Measurements from ENCODE around the gene CSNK2A3. TPM values are rescaled to one million over a fixed set of nuclear protein-coding genes. Genes with fewer than 3 reads are reported as not detected.

The CSNK2A3 gene
- total RNA-seq, 5 donors from 2014 or later (not counting 1 experiment from before 2014, with no cell fraction given): 0.32 to 0.93 TPM; not detected in 3

DNA sequence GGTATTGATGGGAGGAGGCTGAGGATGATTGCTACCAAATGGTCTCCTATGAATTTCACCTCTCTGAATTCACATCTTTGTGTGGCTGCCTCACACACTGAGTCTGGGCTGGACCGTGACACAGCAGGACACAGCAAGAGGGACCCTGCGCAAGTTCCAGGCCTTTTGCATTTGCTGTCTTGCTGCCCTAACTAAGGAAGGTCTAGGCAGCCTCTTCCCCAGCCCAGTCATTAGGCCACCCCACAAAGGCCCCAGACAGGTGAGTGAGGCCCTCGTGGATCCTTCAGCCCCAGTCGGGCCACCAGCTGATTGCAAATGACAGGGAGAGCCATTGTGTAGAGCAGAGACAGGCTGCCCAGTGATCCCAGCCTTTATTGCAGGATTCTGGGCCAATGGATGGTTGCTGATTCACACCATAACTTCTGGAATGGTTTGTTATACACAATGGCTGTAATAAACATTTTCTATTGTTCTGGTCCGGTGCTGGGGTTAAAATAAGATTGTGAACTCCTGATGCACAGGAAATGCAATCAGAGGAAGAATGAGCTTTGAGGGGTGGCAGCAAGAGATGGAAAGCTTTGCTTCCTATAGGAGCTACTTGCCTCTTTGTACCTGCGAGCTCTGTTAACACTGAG, 28.5 kb upstream of the CSNK2A3 start:
- no peak overlapping the region for H3K4me3 ChIP-seq (ENCODE audit: control insufficient read depth in 1 of 2, extremely low read depth in 1 of 2, low read length in 1 of 2)
- no peak for ATAC-seq (replicated peaks in 1 of 4)
- peaks cover 0 to 14% of the 10 kb centered on the region in 2 experiments for H3K27me3 ChIP-seq (replicated peaks in 1 of 2; ENCODE audit: control insufficient read depth in 2 of 2, extremely low read depth in 1 of 2, insufficient read depth in 2 of 2, low read length in 1 of 2)
- H3K36me3 ChIP-seq (ENCODE audit: control insufficient read depth in 2 of 2, extremely low read depth in 1 of 2, insufficient read depth in 1 of 2, low read length in 1 of 2): no peaks in the 10 kb centered on the region
- DNase-seq: no peak
- POLR2A ChIA-PET: interaction anchor here in 1 of 2 donors (0.7 kb wide), 1 partner anchor 1729 kb away, joined by 3 read pairs; no protein-coding TSS in a partner anchor
- H3K27ac ChIP-seq (ENCODE audit: low read length): no peak overlapping the region
- H3K36me3 Mint-ChIP-seq: no peaks in the 10 kb centered on the region
- H3K27ac Mint-ChIP-seq: no peak overlapping the region
- H3K9me3 ChIP-seq: no peaks in the 10 kb centered on the region
- H3K27me3 Mint-ChIP-seq: no peaks in the 10 kb centered on the region
- H3K4me3 Mint-ChIP-seq: no peak overlapping the region
- H3K4me1 ChIP-seq (ENCODE audit: control insufficient read depth in 1 of 2, extremely low read depth in 1 of 2, insufficient read depth in 2 of 2, low read length in 2 of 2): no peaks in the 10 kb centered on the region
- WGBS (ENCODE audit: insufficient coverage): 75% methylated on average over 4 of the region's 6 CpGs
- CTCF ChIA-PET: no interaction called here
- H3K9me3 Mint-ChIP-seq: peaks cover 0 to 3% (median 0%) of the 10 kb centered on the region in 3 donors
- no peaks in the 10 kb centered on the region for H3K4me1 Mint-ChIP-seq

DNA sequence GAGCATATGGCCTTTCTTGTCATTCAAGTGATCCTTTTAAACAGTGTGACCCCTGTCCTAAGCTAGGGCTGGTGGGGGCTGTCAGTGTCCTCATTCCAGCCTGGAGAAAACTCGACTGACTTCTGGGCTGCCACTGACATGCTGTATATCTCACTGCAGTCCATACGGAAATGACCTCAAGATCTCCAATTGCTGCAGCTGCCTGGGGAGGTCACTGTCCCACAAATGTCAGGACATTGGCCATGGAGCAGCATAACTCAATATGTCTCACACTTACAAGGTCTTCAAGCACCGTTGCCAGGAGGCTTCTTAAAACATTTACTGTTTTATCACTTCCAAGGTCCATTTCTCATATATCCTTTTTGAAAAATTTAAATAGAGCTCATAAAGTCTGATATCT, 27.8 kb upstream of the CSNK2A3 start:
- 100% methylated on average over 1 of the region's 3 CpGs for WGBS (ENCODE audit: insufficient coverage)
- no peak overlapping the region for H3K27ac Mint-ChIP-seq
- no peaks in the 10 kb centered on the region for H3K4me1 Mint-ChIP-seq

DNA sequence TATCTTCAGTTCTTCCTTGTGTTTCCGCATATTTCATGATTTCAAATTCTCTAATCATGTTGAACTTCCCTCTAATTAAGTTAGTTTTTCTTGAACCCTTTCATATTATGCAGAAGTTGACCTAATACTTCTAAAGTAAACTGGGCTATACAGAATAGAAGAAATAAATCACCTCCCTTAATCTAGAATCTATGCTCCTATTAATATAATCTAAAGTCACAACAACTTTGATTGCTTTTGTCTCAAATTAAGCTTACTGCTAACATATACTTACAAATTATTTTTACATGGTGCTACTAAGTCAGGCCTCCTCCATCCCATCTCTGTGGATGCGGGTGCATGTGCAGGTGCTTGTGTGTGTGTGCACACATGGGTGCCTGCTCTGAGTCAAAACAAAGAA, 27.3 kb upstream of the CSNK2A3 start:
- Histone ChIP-seq H3K9me3 (no peaks in the 10 kb centered on the region), H3K4me1 (ENCODE audit: control insufficient read depth in 1 of 2, extremely low read depth in 1 of 2, insufficient read depth in 2 of 2, low read length in 2 of 2) (no peaks in the 10 kb centered on the region), H3K27ac (ENCODE audit: low read length) (no peak overlapping the region), H3K27me3 (replicated peaks in 1 of 2; ENCODE audit: control insufficient read depth in 2 of 2, extremely low read depth in 1 of 2, insufficient read depth in 2 of 2, low read length in 1 of 2) (peaks cover 0 to 14% of the 10 kb centered on the region in 2 experiments), H3K4me3 (ENCODE audit: control insufficient read depth in 1 of 2, extremely low read depth in 1 of 2, low read length in 1 of 2) (no peak overlapping the region), H3K36me3 (ENCODE audit: control insufficient read depth in 2 of 2, extremely low read depth in 1 of 2, insufficient read depth in 1 of 2, low read length in 1 of 2) (no peaks in the 10 kb centered on the region)
- no peak overlapping the region for H3K27ac Mint-ChIP-seq
- peaks cover 0 to 3% (median 0%) of the 10 kb centered on the region in 3 donors for H3K9me3 Mint-ChIP-seq
- no peaks in the 10 kb centered on the region for H3K27me3 Mint-ChIP-seq
- POLR2A ChIA-PET: no interaction called here
- WGBS (ENCODE audit: insufficient coverage): 100% methylated on average over 1 of the region's 2 CpGs
- no peak overlapping the region for H3K4me3 Mint-ChIP-seq
- no peaks in the 10 kb centered on the region for H3K4me1 Mint-ChIP-seq
- CTCF ChIA-PET: no interaction called here
- ATAC-seq (replicated peaks in 1 of 4) (no peak), DNase-seq (no peak)
- H3K36me3 Mint-ChIP-seq: no peaks in the 10 kb centered on the region

More for the DNA sequence above, 27.8 kb upstream of the CSNK2A3 start:
- Mint-ChIP-seq H3K9me3 (peaks cover 0 to 3% (median 0%) of the 10 kb centered on the region in 3 donors), H3K27me3 (no peaks in the 10 kb centered on the region), H3K4me3 (no peak overlapping the region), H3K36me3 (no peaks in the 10 kb centered on the region)
- ChIA-PET POLR2A (no interaction called here), CTCF (no interaction called here)
- no peak for DNase-seq
- Histone ChIP-seq H3K27ac (ENCODE audit: low read length) (no peak overlapping the region), H3K9me3 (no peaks in the 10 kb centered on the region), H3K36me3 (ENCODE audit: control insufficient read depth in 2 of 2, extremely low read depth in 1 of 2, insufficient read depth in 1 of 2, low read length in 1 of 2) (no peaks in the 10 kb centered on the region), H3K27me3 (replicated peaks in 1 of 2; ENCODE audit: control insufficient read depth in 2 of 2, extremely low read depth in 1 of 2, insufficient read depth in 2 of 2, low read length in 1 of 2) (peaks cover 0 to 14% of the 10 kb centered on the region in 2 experiments), H3K4me1 (ENCODE audit: control insufficient read depth in 1 of 2, extremely low read depth in 1 of 2, insufficient read depth in 2 of 2, low read length in 2 of 2) (no peaks in the 10 kb centered on the region), H3K4me3 (ENCODE audit: control insufficient read depth in 1 of 2, extremely low read depth in 1 of 2, low read length in 1 of 2) (no peak overlapping the region)
- no peak for ATAC-seq (replicated peaks in 1 of 4)

DNA sequence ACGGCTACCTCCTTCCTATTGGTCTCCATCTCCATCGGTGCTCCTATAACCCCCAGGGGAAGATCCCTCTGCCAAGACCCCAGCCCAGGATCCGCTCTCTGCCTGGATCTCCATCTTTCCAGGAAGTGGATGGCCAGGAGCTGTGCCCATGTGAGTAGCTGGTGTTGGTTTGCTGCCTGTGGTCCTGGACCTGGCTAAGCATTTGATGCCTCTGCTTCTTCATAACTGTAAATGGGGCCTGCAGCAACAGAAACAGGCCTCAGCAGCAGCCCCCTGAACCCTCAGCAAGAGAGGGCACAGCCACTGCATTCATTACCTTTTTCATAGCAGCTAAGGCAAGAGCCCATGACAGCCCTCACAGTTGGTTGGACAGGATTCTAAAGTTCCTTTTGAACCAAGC, 26.6 kb upstream of the CSNK2A3 start:
- no peak for DNase-seq
- CTCF ChIA-PET: interaction anchor here in 1 of 2 donors (0.6 kb wide), 1 partner anchor 19 kb away, joined by 3 read pairs; no protein-coding TSS in a partner anchor
- Mint-ChIP-seq H3K36me3 (no peaks in the 10 kb centered on the region), H3K4me3 (no peak overlapping the region), H3K4me1 (no peaks in the 10 kb centered on the region), H3K27ac (no peak overlapping the region), H3K9me3 (peaks cover 0 to under 1% (median 0%) of the 10 kb centered on the region in 3 donors), H3K27me3 (no peaks in the 10 kb centered on the region)
- WGBS (ENCODE audit: insufficient coverage): 73% methylated on average over 3 of the region's 3 CpGs
- Histone ChIP-seq H3K4me3 (ENCODE audit: control insufficient read depth in 1 of 2, extremely low read depth in 1 of 2, low read length in 1 of 2) (no peak overlapping the region), H3K27ac (ENCODE audit: low read length) (no peak overlapping the region), H3K27me3 (replicated peaks in 1 of 2; ENCODE audit: control insufficient read depth in 2 of 2, extremely low read depth in 1 of 2, insufficient read depth in 2 of 2, low read length in 1 of 2) (peaks cover 0 to 14% of the 10 kb centered on the region in 2 experiments), H3K9me3 (no peaks in the 10 kb centered on the region), H3K36me3 (ENCODE audit: control insufficient read depth in 2 of 2, extremely low read depth in 1 of 2, insufficient read depth in 1 of 2, low read length in 1 of 2) (no peaks in the 10 kb centered on the region), H3K4me1 (ENCODE audit: control insufficient read depth in 1 of 2, extremely low read depth in 1 of 2, insufficient read depth in 2 of 2, low read length in 2 of 2) (no peaks in the 10 kb centered on the region)
- no peak for ATAC-seq (replicated peaks in 1 of 4)
- POLR2A ChIA-PET: no interaction called here

DNA sequence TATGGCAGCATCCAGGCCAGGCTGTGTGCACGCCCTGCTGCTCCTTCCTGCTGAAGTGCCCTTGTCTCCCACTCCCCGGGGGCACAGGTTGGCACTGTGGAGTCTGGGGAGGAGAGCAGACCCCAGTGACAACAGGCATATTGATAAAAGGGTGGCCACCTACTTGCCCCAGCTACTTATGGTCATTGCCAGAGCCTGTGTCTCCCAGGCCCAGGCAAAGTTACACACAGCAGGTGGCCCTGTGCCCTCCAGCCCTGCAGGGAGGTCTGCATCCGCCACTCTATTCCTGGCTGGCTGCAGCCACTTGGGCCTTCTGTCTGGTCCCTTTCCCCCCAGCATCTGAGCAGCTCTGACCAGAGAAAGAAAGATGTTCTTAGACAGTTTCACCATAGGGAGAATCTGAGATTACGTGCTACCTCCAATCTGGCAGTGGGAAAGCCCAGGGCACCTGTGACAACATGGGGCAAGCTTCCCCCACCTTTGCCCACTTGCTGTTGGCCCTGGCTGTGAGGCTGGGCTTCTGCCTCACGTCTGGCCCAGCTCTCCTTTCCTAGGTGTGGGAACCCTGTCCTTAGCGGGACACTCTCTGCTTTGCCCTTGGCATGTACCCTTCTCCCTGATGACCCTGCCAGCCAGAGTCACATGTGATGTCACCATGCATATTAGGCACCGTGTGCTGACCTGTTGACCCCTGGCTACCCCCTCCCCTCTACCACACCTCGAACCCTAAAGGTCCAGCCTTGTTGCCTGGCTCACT, 25.3 kb upstream of the CSNK2A3 start:
- CTCF ChIA-PET: interaction anchor here (0.5 to 0.7 kb wide), 2 partner anchors 133 to 236 kb away, joined by 3 read pairs; no protein-coding TSS in a partner anchor
- no peak for ATAC-seq (replicated peaks in 1 of 4)
- Mint-ChIP-seq H3K27me3 (peaks cover 0 to 2% of the 10 kb centered on the region in 2 donors), H3K36me3 (no peaks in the 10 kb centered on the region), H3K9me3 (no peaks in the 10 kb centered on the region), H3K4me3 (no peak overlapping the region), H3K4me1 (no peaks in the 10 kb centered on the region), H3K27ac (no peak overlapping the region)
- Histone ChIP-seq H3K4me3 (ENCODE audit: control insufficient read depth in 1 of 2, extremely low read depth in 1 of 2, low read length in 1 of 2) (no peak overlapping the region), H3K4me1 (ENCODE audit: control insufficient read depth in 1 of 2, extremely low read depth in 1 of 2, insufficient read depth in 2 of 2, low read length in 2 of 2) (no peaks in the 10 kb centered on the region), H3K27ac (ENCODE audit: low read length) (no peak overlapping the region), H3K36me3 (ENCODE audit: control insufficient read depth in 2 of 2, extremely low read depth in 1 of 2, insufficient read depth in 1 of 2, low read length in 1 of 2) (no peaks in the 10 kb centered on the region), H3K9me3 (no peaks in the 10 kb centered on the region), H3K27me3 (replicated peaks in 1 of 2; ENCODE audit: control insufficient read depth in 2 of 2, extremely low read depth in 1 of 2, insufficient read depth in 2 of 2, low read length in 1 of 2) (peaks cover 0 to 17% of the 10 kb centered on the region in 2 experiments)
- no peak for DNase-seq
- POLR2A ChIA-PET: no interaction called here
- 65% methylated on average over 8 of the region's 8 CpGs for WGBS (ENCODE audit: insufficient coverage)

DNA sequence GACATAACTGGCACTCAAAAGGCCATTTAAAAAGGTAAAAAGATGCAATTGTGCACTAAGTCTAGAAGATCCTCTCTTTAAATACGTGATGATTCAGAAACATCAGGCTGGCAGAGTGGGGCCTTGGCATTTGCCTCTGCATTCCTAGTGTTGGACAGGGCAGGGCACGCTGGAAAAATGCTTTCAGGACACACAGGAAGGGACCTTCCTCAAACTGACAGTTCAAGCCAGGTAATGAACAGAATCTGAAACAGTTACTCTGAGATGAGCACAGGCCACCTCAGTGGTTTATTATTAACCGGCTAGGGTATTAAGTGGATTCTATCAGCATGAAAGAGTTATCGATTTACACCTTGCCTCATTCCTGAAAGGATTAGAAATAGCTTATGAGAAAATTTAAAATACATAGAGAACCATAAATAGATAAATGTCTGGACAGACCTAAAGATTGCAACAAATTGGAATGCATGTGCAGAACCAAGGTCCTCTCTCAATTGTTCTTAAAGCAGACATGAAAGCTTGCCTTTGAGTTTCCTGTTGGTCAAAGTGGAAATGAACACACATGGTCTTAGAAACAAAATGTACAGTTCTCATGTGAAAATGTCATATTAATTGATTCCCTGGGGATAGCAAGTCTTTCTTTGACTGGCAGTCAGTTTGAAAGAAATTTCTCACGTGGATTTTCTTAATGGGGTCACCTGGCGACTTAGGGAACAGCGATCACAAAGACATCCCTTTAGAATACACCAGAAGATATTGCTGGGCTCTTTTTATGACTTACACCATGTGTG, 21.5 kb upstream of the CSNK2A3 start:
- H3K27me3 ChIP-seq (replicated peaks in 1 of 2; ENCODE audit: control insufficient read depth in 2 of 2, extremely low read depth in 1 of 2, insufficient read depth in 2 of 2, low read length in 1 of 2): peaks cover 0 to 26% of the 10 kb centered on the region in 2 experiments
- peaks cover 0 to 4% of the 10 kb centered on the region in 2 donors for H3K27me3 Mint-ChIP-seq
- H3K27ac Mint-ChIP-seq: no peak overlapping the region
- no peaks in the 10 kb centered on the region for H3K36me3 ChIP-seq (ENCODE audit: control insufficient read depth in 2 of 2, extremely low read depth in 1 of 2, insufficient read depth in 1 of 2, low read length in 1 of 2)
- ATAC-seq (replicated peaks in 1 of 4) (no peak), DNase-seq (no peak)
- ChIA-PET POLR2A (no interaction called here), CTCF (no interaction called here)
- H3K36me3 Mint-ChIP-seq: no peaks in the 10 kb centered on the region
- H3K4me1 Mint-ChIP-seq: no peaks in the 10 kb centered on the region
- no peaks in the 10 kb centered on the region for H3K4me1 ChIP-seq (ENCODE audit: control insufficient read depth in 1 of 2, extremely low read depth in 1 of 2, insufficient read depth in 2 of 2, low read length in 2 of 2)
- no peak overlapping the region for H3K27ac ChIP-seq (ENCODE audit: low read length)
- H3K9me3 Mint-ChIP-seq: no peaks in the 10 kb centered on the region
- WGBS (ENCODE audit: insufficient coverage): 81% methylated on average over 3 of the region's 7 CpGs
- no peak overlapping the region for H3K4me3 Mint-ChIP-seq
- H3K9me3 ChIP-seq: no peaks in the 10 kb centered on the region
- H3K4me3 ChIP-seq (ENCODE audit: control insufficient read depth in 1 of 2, extremely low read depth in 1 of 2, low read length in 1 of 2): no peak overlapping the region

All from T-cell (primary cell).